IMR-90 (cell line): ENCODE results near the gene CENPS. TPM values are rescaled to one million over a fixed set of nuclear protein-coding genes. Genes with fewer than 3 reads are reported as not detected.
A peak's percentile ranks its signal among the peaks of the same experiment; 100 is the strongest.

Source experiments
- ATAC-seq: fragments of 200-7000 bp; cut with Tn5 transposase; 2 replicates; pipeline ENCODE4 v1.9.1; 2020; ENCODE audit warnings: low read depth, mild to moderate bottlenecking, moderate library complexity
- Bru-seq: library from RNA; stranded (reverse); fragments of 400-500 nt; gene quantifications from one replicate; lab custom pipeline; 2021; lab: Mats Ljungman, UMichigan
- BruChase-seq, 2 experiments: library from RNA; stranded (reverse); fragments of 400-500 nt; gene quantifications; one replicate each; lab custom pipeline; 2021; lab: Mats Ljungman, UMichigan
- BruUV-seq: library from RNA; stranded (reverse); fragments of 400-500 nt; replicated peaks from 2 replicates; lab custom pipeline; 2021; lab: Mats Ljungman, UMichigan
- CTCF ChIA-PET: fragments of 300-600 bp; formaldehyde crosslinking; extraction: SDS; loops from one replicate; lab custom pipeline; 2021; ENCODE audit warnings: antibody characterized with exemption; lab: Yijun Ruan, JAX
- POLR2A ChIA-PET: fragments of 300-600 bp; sonication (Branson Sonifier 250); formaldehyde crosslinking; loops from one replicate; lab custom pipeline; 2022; ENCODE audit warnings: antibody characterized with exemption; ENCODE audit not compliant: unreplicated experiment; lab: Charles Lee
- DNase-seq: peaks from one replicate; pipeline ENCODE4 v3.0.0; 2013
- H2AFZ ChIP-seq: replicated peaks from 2 replicates; pipeline ENCODE3; 2013; ENCODE audit warnings: low read length, mild to moderate bottlenecking; ENCODE audit not compliant: poor library complexity
- H2AK5ac ChIP-seq: 2 replicates; pipeline ENCODE4 v1.6.1; 2013; ENCODE audit warnings: low read depth, low read length, inconsistent platforms
- H2AK9ac ChIP-seq: replicated peaks from 2 replicates; pipeline ENCODE3; 2013; ENCODE audit warnings: mild to moderate bottlenecking, low read depth, low read length, moderate library complexity; ENCODE audit not compliant: poor library complexity
- H2BK120ac ChIP-seq: 2 replicates; pipeline ENCODE4 v1.6.1; 2013; ENCODE audit warnings: low read depth, low read length, inconsistent platforms
- H2BK15ac ChIP-seq: 3 replicates; pipeline ENCODE4 v1.6.1; 2013; ENCODE audit warnings: low read depth, low read length, inconsistent platforms
- H2BK20ac ChIP-seq: 2 replicates; pipeline ENCODE4 v1.6.1; 2013; ENCODE audit warnings: low read depth, mild to moderate bottlenecking, inconsistent platforms, low read length, moderate library complexity
- H2BK5ac ChIP-seq: 2 replicates; pipeline ENCODE4 v1.6.1; 2013; ENCODE audit warnings: mild to moderate bottlenecking, low read depth, low read length, inconsistent platforms; ENCODE audit not compliant: poor library complexity, severe bottlenecking
- H3K14ac ChIP-seq: replicated peaks from 2 replicates; pipeline ENCODE4 v1.6.1; 2013; ENCODE audit warnings: low read depth, low read length, inconsistent platforms
- H3K18ac ChIP-seq: 2 replicates; pipeline ENCODE4 v1.6.1; 2013; ENCODE audit warnings: low read depth, low read length, control low read depth
- H3K23ac ChIP-seq: 2 replicates; pipeline ENCODE4 v1.6.1; 2013; ENCODE audit warnings: low read depth, low read length, inconsistent platforms
- H3K27ac ChIP-seq: 2 replicates; pipeline ENCODE4 v1.5.1; 2013; ENCODE audit warnings: mild to moderate bottlenecking, control low read depth, low read length; ENCODE audit not compliant: insufficient read depth
- H3K27me3 ChIP-seq: 2 replicates; pipeline ENCODE4 v1.6.1; 2013; ENCODE audit warnings: low read length; ENCODE audit not compliant: control insufficient read depth, insufficient read depth
- H3K36me3 ChIP-seq: 2 replicates; pipeline ENCODE4 v1.6.1; 2013; ENCODE audit warnings: low read length, mixed read lengths; ENCODE audit not compliant: control insufficient read depth, insufficient read depth
- H3K4ac ChIP-seq: 2 replicates; pipeline ENCODE4 v1.6.1; 2013; ENCODE audit warnings: low read depth, low read length, inconsistent platforms
- H3K4me1 ChIP-seq: 2 replicates; pipeline ENCODE4 v1.6.1; 2013; ENCODE audit warnings: low read length, mixed read lengths; ENCODE audit not compliant: control insufficient read depth, insufficient read depth
- H3K4me2 ChIP-seq: 2 replicates; pipeline ENCODE4 v1.6.1; 2013; ENCODE audit warnings: low read depth, mild to moderate bottlenecking, control low read depth, low read length, moderate library complexity
- H3K4me3 ChIP-seq: 2 replicates; pipeline ENCODE4 v1.5.1; 2013; ENCODE audit warnings: low read depth, mild to moderate bottlenecking, control low read depth, low read length, moderate library complexity; ENCODE audit not compliant: insufficient read depth
- H3K56ac ChIP-seq: 2 replicates; pipeline ENCODE4 v1.6.1; 2013; ENCODE audit warnings: low read length, inconsistent platforms; ENCODE audit not compliant: insufficient read depth; ENCODE audit errors: extremely low read depth
- H3K79me1 ChIP-seq, 2 experiments: 2 replicates each; pipeline ENCODE4 v1.6.1; 2013; ENCODE audit warnings: low read length in 2 of 2, inconsistent platforms in 1 of 2, low read depth in 1 of 2
- H3K9ac ChIP-seq: 2 replicates; pipeline ENCODE4 v1.6.1; 2013; ENCODE audit warnings: low read depth, low read length, control low read depth
- H3K9me1 ChIP-seq: 2 replicates; pipeline ENCODE4 v1.6.1; 2013; ENCODE audit warnings: low read length, inconsistent platforms; ENCODE audit not compliant: insufficient read depth
- H3K9me3 ChIP-seq: 2 replicates; pipeline ENCODE4 v1.6.1; 2013; ENCODE audit warnings: low read length; ENCODE audit not compliant: control insufficient read depth, insufficient read depth
- H4K20me1 ChIP-seq: 2 replicates; pipeline ENCODE4 v1.6.1; 2013; ENCODE audit warnings: low read length, inconsistent platforms; ENCODE audit not compliant: insufficient read depth
- H4K5ac ChIP-seq: 2 replicates; pipeline ENCODE4 v1.6.1; 2013; ENCODE audit warnings: mild to moderate bottlenecking, low read depth, low read length, control low read depth
- H4K8ac ChIP-seq, 2 experiments: 2 replicates each; pipeline ENCODE4 v1.6.1; 2013; ENCODE audit warnings: low read depth in 2 of 2, low read length in 2 of 2, control low read depth in 1 of 2, inconsistent platforms in 1 of 2
- H4K91ac ChIP-seq: 2 replicates; pipeline ENCODE4 v1.6.1; 2013; ENCODE audit warnings: low read depth, low read length, inconsistent platforms; ENCODE audit not compliant: insufficient read depth
- CHD1 ChIP-seq: IDR thresholded peaks from 2 replicates; pipeline ENCODE4 v1.6.1; 2012; ENCODE audit warnings: low read depth, low read length, improper control_type of control experiment
- CTCF ChIP-seq: conservative IDR thresholded peaks from 2 replicates; pipeline ENCODE4 v1.5.1; 2012; ENCODE audit warnings: mild to moderate bottlenecking, low read depth, low read length, improper control_type of control experiment
- ELK1 ChIP-seq: fragments of 150-350 bp; IDR thresholded peaks from 2 replicates; pipeline ENCODE4 v1.6.1; 2016; ENCODE audit warnings: low read depth, mild to moderate bottlenecking, low read length, moderate library complexity, borderline replicate concordance
- MAZ ChIP-seq: IDR thresholded peaks from 2 replicates; pipeline ENCODE4 v1.6.1; 2012; ENCODE audit warnings: low read depth, mild to moderate bottlenecking, low read length, improper control_type of control experiment, moderate library complexity, borderline replicate concordance
- MXI1 ChIP-seq: IDR thresholded peaks from 2 replicates; pipeline ENCODE4 v1.6.1; 2012; ENCODE audit warnings: low read depth, mild to moderate bottlenecking, low read length, moderate library complexity, borderline replicate concordance
- POLR2A ChIP-seq: IDR thresholded peaks from 2 replicates; pipeline ENCODE4 v1.6.1; 2012; ENCODE audit warnings: mild to moderate bottlenecking, low read depth, low read length
- RAD21 ChIP-seq: IDR thresholded peaks from 2 replicates; pipeline ENCODE4 v1.6.1; 2012; ENCODE audit warnings: low read length, improper control_type of control experiment
- RCOR1 ChIP-seq: IDR thresholded peaks from 2 replicates; pipeline ENCODE4 v1.6.1; 2012; ENCODE audit warnings: mild to moderate bottlenecking, low read length, improper control_type of control experiment; ENCODE audit not compliant: insufficient replicate concordance
- SMC3 ChIP-seq: fragments of 150-350 bp; IDR thresholded peaks from 2 replicates; pipeline ENCODE4 v1.6.1; 2016; ENCODE audit warnings: low read depth, mild to moderate bottlenecking, antibody characterized with exemption, low read length, moderate library complexity
- WGBS, 2 experiments: methylation state at CpG; one replicate each; pipeline versions ENCODE4 v1.1.5 to v1.1.7; 2013; ENCODE audit warnings: missing lambda C conversion rate in 2 of 2; ENCODE audit not compliant: insufficient read length in 1 of 2; ENCODE audit errors: extremely low coverage in 2 of 2; 5-methylcytosine and 5-hydroxymethylcytosine counted together
- dilution Hi-C: fragments of 300-500 bp; cut with HindIII; formaldehyde crosslinking; loops from one replicate; pipeline ENCODE4 v1.14.3; 2018; ENCODE audit warnings: low sequenced_read_pairs; ENCODE audit not compliant: unreplicated experiment
- in situ Hi-C: fragments of 300-500 bp; cut with MboI; formaldehyde crosslinking; loops from 3 replicates; pipeline ENCODE4 v1.14.3; 2019; ENCODE audit warnings: low sequenced_read_pairs, inconsistent platforms, mixed read lengths
- intact Hi-C: fragments of 100-400 bp; cut with micrococcal nuclease; formaldehyde crosslinking; loops from 2 replicates; pipeline ENCODE4 v1.10.0; 2022
- long read RNA-seq: library from polyadenylated mRNA; unstranded; transcript quantifications from one replicate; pipeline ENCODE4 v2.0.0, GENCODE V29; 2021; ENCODE audit not compliant: unreplicated experiment
- polyA plus RNA-seq, 3 experiments: library from polyadenylated mRNA; depleted of rRNA; stranded (reverse); fragments of >200 nt; gene quantifications; 2 replicates each; pipeline ENCODE4 v1.2.3, GENCODE V29; 2012; ENCODE audit warnings: low replicate concordance in 1 of 3
- total RNA-seq: library from RNA; depleted of rRNA; stranded (reverse); fragments of >200 nt; gene quantifications from 2 replicates; pipeline ENCODE4 v1.2.3, GENCODE V29; 2012; rRNA removed

CENPS gene
- total RNA-seq (9.9 and 11.4 TPM in 2 replicates), polyA plus RNA-seq (2012; rRNA removed) (10.6 and 12.3 TPM in 2 replicates), Bru-seq, nascent RNA (percentile 58 among the genes with signal in this experiment), BruChase-seq, experiment 1, labeled RNA remaining after a 6-hour chase (percentile 83 among the genes with signal in this experiment), BruChase-seq, experiment 2, labeled RNA remaining after a 2-hour chase (percentile 76 among the genes with signal in this experiment)
- polyA plus RNA-seq (2012; cell fraction: cytosol; rRNA removed) = 5.4 and 6.6 TPM in 2 replicates
- polyA plus RNA-seq (2012; cell fraction: nucleus; rRNA removed; ENCODE audit: low replicate concordance) = 3.8 and 5.6 TPM in 2 replicates
- long read RNA-seq, transcript CENPS-204 (5 exons, 914 nt) = major isoform, 14 of 17 reads
- long read RNA-seq, partial matches to known transcripts = 0 of 17 reads
- long read RNA-seq, other reads (novel, unspliced or antisense) = 2 of 17 reads

GRCh38 chr1:10430216-10431069, at the start of gene CENPS:
Gene CENPS (plus strand): TSS chr1:10430433. CDS start chr1:10430518, 85 bp downstream.
- H4K8ac ChIP-seq = peak within 1 kb of the TSS; percentile 79 to 96
- POLR2A ChIA-PET = interaction anchor here (0.6 kb wide), 1 partner anchor 180 kb away, joined by 3 read pairs; no protein-coding TSS in a partner anchor
- H3K4me1 ChIP-seq = peaks cover 2% of the 10 kb centered on the region; the same call in 1 of the 2 replicates

More at GRCh38 chr1:10430216-10431069, at the start of gene CENPS:
- DNase-seq (peak; percentile 83), ATAC-seq (peak; percentile 95)
- Histone ChIP-seq H3K9ac (peak within 1 kb of the TSS; percentile 85), H2BK20ac (peak within 1 kb of the TSS; percentile 44; the same call in 1 of the 2 replicates), H3K23ac (peak within 1 kb of the TSS; percentile 92), H4K20me1 (no peaks in the 10 kb centered on the region), H2BK15ac (peak within 1 kb of the TSS; percentile 59; the same call in 1 of the 3 replicates), H3K56ac (peak within 1 kb of the TSS; percentile 87), H4K5ac (peak within 1 kb of the TSS; percentile 87), H2AK9ac (peak within 1 kb of the TSS; percentile 96), H2AK5ac (peak within 1 kb of the TSS; percentile 74), H3K9me3 (no peaks in the 10 kb centered on the region), H3K4ac (peak within 1 kb of the TSS; percentile 89), H3K27ac (peak within 1 kb of the TSS; percentile 86), H3K4me3 (peak within 1 kb of the TSS; percentile 76), H3K18ac (peak within 1 kb of the TSS; percentile 36; the same call in 1 of the 2 replicates), H3K36me3 (peaks cover 2% of the 10 kb centered on the region; the same call in 1 of the 2 replicates), H3K79me1 (peaks cover 7 to 27% of the 10 kb centered on the region in 2 experiments; a peak in 3 of 4 replicates), H2AFZ (peak within 1 kb of the TSS; percentile 100), H2BK5ac (peak within 1 kb of the TSS; percentile 63), H4K91ac (peak within 1 kb of the TSS; percentile 94), H3K9me1 (peaks cover 4% of the 10 kb centered on the region), H2BK120ac (peak within 1 kb of the TSS; percentile 71), H3K4me2 (peak within 1 kb of the TSS; percentile 99), H3K27me3 (no peaks in the 10 kb centered on the region), H3K14ac (peak within 1 kb of the TSS; percentile 98)
- dilution Hi-C loops (no loop called here), intact Hi-C loops (loop anchor here (1.0 kb wide), 1 partner anchor 64 kb away; no protein-coding TSS in a partner anchor), in situ Hi-C loops (no loop called here)
- TF ChIP-seq ELK1 = no peak
- TF ChIP-seq SMC3 = peak; percentile 87
- peak; percentile 82 for TF ChIP-seq MXI1
- TF ChIP-seq POLR2A = no peak; the same call in 1 of the 2 replicates
- peak; percentile 66 for TF ChIP-seq RAD21
- TF ChIP-seq MAZ = peak; percentile 74; the same call in 1 of the 2 replicates
- TF ChIP-seq CTCF = peak; percentile 98
- TF ChIP-seq CHD1 = no peak
- peak; percentile 30 for TF ChIP-seq RCOR1
- CTCF ChIA-PET = interaction anchor here (0.9 to 1.9 kb wide), 10 partner anchors 22 to 255 kb away, joined by 3 to 12 read pairs (median 3); no protein-coding TSS in a partner anchor
- BruUV-seq = no TSS peak
- 0% methylated on average over 48 of the region's 95 CpGs; no CpG with 5 or more reads in 1 of the 2 experiments for WGBS, 2 experiments
